GM12892 (cell line): ENCODE measurements around the gene MTCH1.

Experiments
- DNase-seq: peaks from one replicate; pipeline ENCODE4 v3.0.0; 2011; ENCODE audit not compliant: insufficient read length
- FAIRE-seq: peaks from 2 replicates; lab custom pipeline; 2011; peaks lifted over from hg19 to GRCh38; lab: Jason Lieb, UNC
- POLR2A ChIP-seq: IDR thresholded peaks from 2 replicates; pipeline ENCODE4 v1.6.1; 2011; ENCODE audit warnings: low read depth, low read length, control low read depth
- POLR2AphosphoS5 ChIP-seq: IDR thresholded peaks from 2 replicates; pipeline ENCODE4 v1.6.1; 2011; ENCODE audit warnings: low read depth, low read length, control low read depth
- TAF1 ChIP-seq: IDR thresholded peaks from 2 replicates; pipeline ENCODE4 v1.6.1; 2011; ENCODE audit warnings: low read depth, mild to moderate bottlenecking, control low read depth, low read length, borderline replicate concordance

MTCH1 gene

GRCh38 chr6:36970892-36971842 is 14.8 kb downstream of the MTCH1 start:
- no peak for DNase-seq
- no peak for FAIRE-seq

GRCh38 chr6:36969988-36970891 is 15.8 kb downstream of the MTCH1 start:
- DNase-seq (no peak), FAIRE-seq (no peak)
- TF ChIP-seq TAF1: no peak
- no peak; the same call in 1 of the 2 replicates for TF ChIP-seq POLR2A

More at GRCh38 chr6:36970892-36971842, 14.8 kb downstream of the MTCH1 start:
- no peak for TF ChIP-seq POLR2A
- TF ChIP-seq POLR2AphosphoS5: no peak
- TF ChIP-seq TAF1: no peak

- no peak for FAIRE-seq
- DNase-seq: no peak
- TF ChIP-seq TAF1: no peak
- TF ChIP-seq POLR2A: no peak
- no peak for TF ChIP-seq POLR2AphosphoS5
Observed at GRCh38 chr6:36969240-36969691, 16.7 kb downstream of the MTCH1 start.

GRCh38 chr6:36968266-36968977 is 17.6 kb downstream of the MTCH1 start:
- TF ChIP-seq TAF1 (no peak), POLR2AphosphoS5 (no peak), POLR2A (no peak)
- DNase-seq: no peak
- FAIRE-seq: no peak

- TF ChIP-seq TAF1: no peak
- peak; percentile 7; the same call in 1 of the 2 replicates for TF ChIP-seq POLR2AphosphoS5
- DNase-seq (no peak), FAIRE-seq (no peak)
Observed at GRCh38 chr6:36967757-36968156, 18.2 kb downstream of the MTCH1 start.

- FAIRE-seq: no peak
- no peak for DNase-seq
- TF ChIP-seq POLR2AphosphoS5: peak; percentile 68
- no peak for TF ChIP-seq TAF1
Observed at GRCh38 chr6:36967301-36967700, 18.7 kb downstream of the MTCH1 start.

GRCh38 chr6:36964908-36965307 is 21.1 kb downstream of the MTCH1 start:
- FAIRE-seq: no peak
- no peak for DNase-seq
- no peak for TF ChIP-seq TAF1
- no peak for TF ChIP-seq POLR2AphosphoS5
- TF ChIP-seq POLR2A: no peak

- FAIRE-seq (no peak), DNase-seq (no peak)
- TF ChIP-seq TAF1: no peak
- TF ChIP-seq POLR2A: no peak
- TF ChIP-seq POLR2AphosphoS5: no peak
Observed at GRCh38 chr6:36964349-36964748, 21.6 kb downstream of the MTCH1 start.

- no peak for TF ChIP-seq POLR2AphosphoS5
- FAIRE-seq (no peak), DNase-seq (no peak)
Observed at GRCh38 chr6:36963451-36964290, 22.3 kb downstream of the MTCH1 start.

GRCh38 chr6:36962874-36963273 is 23.1 kb downstream of the MTCH1 start:
- TF ChIP-seq TAF1 (no peak), POLR2AphosphoS5 (no peak), POLR2A (no peak)
- FAIRE-seq (peak; percentile 42), DNase-seq (peak; percentile 72)
